Right lobe of liver (tissue), 6 donors: ENCODE results near the gene NEGR1. TPM values are rescaled to one million over a fixed set of nuclear protein-coding genes. Genes with fewer than 3 reads are reported as not detected.

Source experiments
- ATAC-seq, 4 donors: fragments of 200-7000 bp; cut with Tn5 transposase; one replicate each; pipeline ENCODE4 v1.9.1; 2020; ENCODE audit warnings: mild to moderate bottlenecking in 4 of 4, moderate library complexity in 4 of 4
- DNase-seq, 3 donors: peaks; one replicate each; pipeline ENCODE4 v3.0.0-alpha.2; 2020
- H3K27ac ChIP-seq, 3 donors: fragments of 200-600 bp; one replicate each; pipeline ENCODE4 v1.8.0; 2022
- H3K27me3 ChIP-seq, 2 donors: fragments of 200-600 bp; one replicate each; pipeline ENCODE4 v1.8.0; 2022
- H3K36me3 ChIP-seq, 4 donors: fragments of 200-600 bp; sonication (generic) in 1 of 4; one replicate each; pipeline versions ENCODE4 v1.5.1 to v1.8.0; 2017 to 2022; ENCODE audit warnings: control low read depth in 1 of 4
- H3K4me1 ChIP-seq, 4 donors: fragments of 200-600 bp; sonication (generic) in 1 of 4; one replicate each; pipeline versions ENCODE4 v1.5.1 to v1.8.0; 2017 to 2022; ENCODE audit warnings: control low read depth in 1 of 4
- H3K4me3 ChIP-seq, 3 donors: fragments of 200-600 bp; one replicate each; pipeline ENCODE4 v1.8.0; 2022
- H3K9me3 ChIP-seq, 4 donors: fragments of 200-600 bp; sonication (generic) in 1 of 4; one replicate each; pipeline versions ENCODE4 v1.5.1 to v1.8.0; 2017 to 2022; ENCODE audit warnings: control low read depth in 1 of 4
- CTCF ChIP-seq, 4 donors: fragments of 200-600 bp in 3 of 4; fragments of 450-650 bp in 1 of 4; IDR thresholded peaks; one replicate each; pipeline versions ENCODE4 v1.5.1 to v1.8.0; 2016 to 2022; ENCODE audit warnings: antibody characterized with exemption in 4 of 4, mild to moderate bottlenecking in 2 of 4
- POLR2A ChIP-seq: fragments of 450-650 bp; IDR thresholded peaks from one replicate; pipeline ENCODE4 v1.6.1; 2017; ENCODE audit warnings: antibody characterized with exemption, mild to moderate bottlenecking
- WGBS: methylation state at CpG from one replicate; pipeline ENCODE4 v1.1.6; 2018; ENCODE audit warnings: low coverage, low lambda C conversion rate; ENCODE audit not compliant: insufficient coverage; ENCODE audit errors: missing lambda C conversion rate; 5-methylcytosine and 5-hydroxymethylcytosine counted together
- intact Hi-C, 2 donors: fragments of 100-400 bp; cut with DNase I; formaldehyde crosslinking; loops; one replicate each; pipeline versions ENCODE4 v1.11.2 to v1.14.1; 2022
- total RNA-seq, 6 experiments: library from RNA; depleted of rRNA in 2 of 6; stranded (reverse); fragments of >200 nt in 2 of 6; fragmentation: NEBNext Ultra II Directional in 3 of 6; extraction: Animal tissue kit (Norgen Biotek cat#: 25700) in 3 of 6; gene quantifications; one replicate each; pipeline versions ENCODE4 v1.1.0 to v1.2.4, GENCODE V29; 2016 to 2023
- donor health status: DM: no; HTN: yes; CAD: no.
- donor health status: DM: no; HTN: no; CAD: no.
- donor health status: DM: no; HTN: no; CAD: no.
- donor health status: DM: no; HTN: yes; CAD: no.
- donor health status: DM: no; HTN: yes; CAD: no.

NEGR1 gene
- total RNA-seq, 6 experiments from 2014 or later: 0.02 to 0.31 (median 0.14) TPM

DNA sequence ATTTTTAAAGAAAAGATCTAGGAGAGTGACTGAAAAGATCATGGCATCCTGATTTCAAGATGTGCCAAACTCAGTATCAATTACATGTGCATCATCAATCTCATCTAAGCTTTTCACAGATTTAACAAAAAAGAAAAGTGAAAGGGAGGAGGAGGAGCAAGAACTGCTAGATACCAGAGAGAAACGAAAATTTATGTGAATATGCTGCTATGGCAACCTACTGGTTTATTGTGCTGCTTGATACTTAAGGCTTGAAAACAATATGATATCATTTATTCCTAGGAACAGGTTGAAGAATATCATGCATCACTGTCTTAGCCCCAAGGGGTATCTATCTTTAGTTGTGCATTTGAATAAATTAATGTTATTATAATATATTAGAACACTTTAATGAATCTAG lies 683.0 kb downstream of the NEGR1 start:
- no peaks in the 10 kb centered on the region for H3K27me3 ChIP-seq
- no peak overlapping the region for H3K27ac ChIP-seq
- no peaks in the 10 kb centered on the region for H3K9me3 ChIP-seq
- intact Hi-C loops: no loop called here
- H3K36me3 ChIP-seq: no peaks in the 10 kb centered on the region
- no peaks in the 10 kb centered on the region for H3K4me1 ChIP-seq
- TF ChIP-seq CTCF (IDR thresholded peaks at IDR 0.05) (no peak), POLR2A (no peak)
- WGBS: 8% methylated on average over 1 of the region's 1 CpG
- DNase-seq (no peak), ATAC-seq (no peak)
- H3K4me3 ChIP-seq: no peak overlapping the region

GRCh38 chr1:71593523-71593922 lies 688.8 kb downstream of the NEGR1 start:
- intact Hi-C loops: no loop called here
- Histone ChIP-seq H3K27me3 (no peaks in the 10 kb centered on the region), H3K36me3 (no peaks in the 10 kb centered on the region), H3K27ac (no peak overlapping the region), H3K4me3 (no peak overlapping the region), H3K9me3 (no peaks in the 10 kb centered on the region), H3K4me1 (no peaks in the 10 kb centered on the region)
- DNase-seq (no peak), ATAC-seq (no peak)
- TF ChIP-seq CTCF (IDR thresholded peaks at IDR 0.05): no peak
- TF ChIP-seq POLR2A: no peak

- TF ChIP-seq POLR2A (no peak), CTCF (IDR thresholded peaks at IDR 0.05) (no peak)
- intact Hi-C loops: no loop called here
- DNase-seq (no peak), ATAC-seq (no peak)
- H3K27ac ChIP-seq: no peak overlapping the region
- 44% methylated on average over 9 of the region's 9 CpGs for WGBS
- no peaks in the 10 kb centered on the region for H3K9me3 ChIP-seq
- H3K36me3 ChIP-seq: no peaks in the 10 kb centered on the region
- no peaks in the 10 kb centered on the region for H3K27me3 ChIP-seq
- H3K4me3 ChIP-seq: no peak overlapping the region
- H3K4me1 ChIP-seq: no peaks in the 10 kb centered on the region
Observed at GRCh38 chr1:71592646-71593274, 689.6 kb downstream of the NEGR1 start.

- intact Hi-C loops: no loop called here
- Histone ChIP-seq H3K9me3 (no peaks in the 10 kb centered on the region), H3K36me3 (no peaks in the 10 kb centered on the region), H3K27me3 (no peaks in the 10 kb centered on the region), H3K27ac (no peak overlapping the region), H3K4me1 (no peaks in the 10 kb centered on the region), H3K4me3 (no peak overlapping the region)
- ATAC-seq (no peak), DNase-seq (no peak)
- TF ChIP-seq CTCF (IDR thresholded peaks at IDR 0.05) (no peak), POLR2A (no peak)
- 24% methylated on average over 2 of the region's 2 CpGs for WGBS
Observed at GRCh38 chr1:71589005-71589404, 693.3 kb downstream of the NEGR1 start.

- no peaks in the 10 kb centered on the region for H3K36me3 ChIP-seq
- DNase-seq: no peak
- H3K4me3 ChIP-seq: no peak overlapping the region
- H3K27ac ChIP-seq: no peak overlapping the region
- 23% methylated on average over 3 of the region's 3 CpGs for WGBS
- H3K4me1 ChIP-seq: no peaks in the 10 kb centered on the region
- H3K27me3 ChIP-seq: no peaks in the 10 kb centered on the region
- TF ChIP-seq POLR2A (no peak), CTCF (IDR thresholded peaks at IDR 0.05) (peak in 3 of 4 donors; percentile 18 to 21 (median 21))
- no peaks in the 10 kb centered on the region for H3K9me3 ChIP-seq
- intact Hi-C loops: no loop called here
- no peak for ATAC-seq
Observed at GRCh38 chr1:71587961-71588360, 694.4 kb downstream of the NEGR1 start.
